GM21515 (cell line): ENCODE measurements around the gene TBCK.
A peak's percentile ranks its signal among the peaks of the same experiment; 100 is the strongest.

ENCODE experiments used
- ATAC-seq: cut with Tn5 transposase; IDR thresholded peaks from one replicate; pipeline ENCODE4 v1.9.1; 2021; ENCODE audit not compliant: unreplicated experiment

The TBCK gene

GRCh38 chr4:106287353-106287969 is 28.5 kb downstream of the TBCK start:
- ATAC-seq, result no peak

GRCh38 chr4:106286611-106287010 is 29.4 kb downstream of the TBCK start:
- no peak for ATAC-seq

GRCh38 chr4:106284227-106284626 is 31.8 kb downstream of the TBCK start:
- ATAC-seq, result no peak

- no peak for ATAC-seq
Measured at GRCh38 chr4:106277140-106277675, 38.8 kb downstream of the TBCK start.

- no peak for ATAC-seq
Measured at GRCh38 chr4:106273831-106274230, 42.2 kb downstream of the TBCK start.

GRCh38 chr4:106270736-106271135 is 45.3 kb downstream of the TBCK start:
- no peak for ATAC-seq

GRCh38 chr4:106269711-106270110 is 46.3 kb downstream of the TBCK start:
- ATAC-seq, result no peak

GRCh38 chr4:106268786-106269185 is 47.2 kb downstream of the TBCK start:
- ATAC-seq, result no peak

- ATAC-seq, result peak; percentile 79
Measured at GRCh38 chr4:106266201-106266600, 49.8 kb downstream of the TBCK start.

GRCh38 chr4:106264331-106264728 is 51.7 kb downstream of the TBCK start:
- ATAC-seq, result no peak

- ATAC-seq, result no peak
Measured at GRCh38 chr4:106263594-106264330, 52.2 kb downstream of the TBCK start.

GRCh38 chr4:106261980-106262379 is 54.0 kb downstream of the TBCK start:
- no peak for ATAC-seq

GRCh38 chr4:106258145-106259045 is 57.6 kb downstream of the TBCK start:
- ATAC-seq, result no peak

- ATAC-seq, result no peak
Measured at GRCh38 chr4:106256190-106256589, 59.8 kb downstream of the TBCK start.

GRCh38 chr4:106255195-106255594 is 60.8 kb downstream of the TBCK start:
- no peak for ATAC-seq

- ATAC-seq, result no peak
Measured at GRCh38 chr4:106253364-106254129, 62.5 kb downstream of the TBCK start.

- ATAC-seq, result no peak
Measured at GRCh38 chr4:106247600-106247999, 68.4 kb downstream of the TBCK start.

- ATAC-seq, result no peak
Measured at GRCh38 chr4:106246441-106246840, 69.6 kb downstream of the TBCK start.

GRCh38 chr4:106245176-106245575 is 70.8 kb downstream of the TBCK start:
- no peak for ATAC-seq

GRCh38 chr4:106240699-106241098 is 75.3 kb downstream of the TBCK start:
- ATAC-seq, result no peak
